Vagina (tissue), 2 donors: ENCODE data around the gene SLC22A4. TPM values are rescaled to one million over a fixed set of nuclear protein-coding genes. Genes with fewer than 3 reads are reported as not detected.
A peak's percentile ranks its signal among the peaks of the same experiment; 100 is the strongest.

ENCODE experiments used
- DNase-seq, 2 donors: peaks; one replicate each; pipeline ENCODE4 v3.0.0-alpha.2; 2017; ENCODE audit errors: extremely low spot score in 2 of 2
- H3K27ac ChIP-seq: fragments of 200-600 bp; sonication (generic); one replicate; pipeline ENCODE4 v1.5.1; 2019
- H3K27me3 ChIP-seq: fragments of 200-600 bp; sonication (generic); one replicate; pipeline ENCODE4 v1.5.1; 2019
- H3K36me3 ChIP-seq, 2 donors: fragments of 200-600 bp; sonication (generic); one replicate each; pipeline ENCODE4 v1.5.1; 2017 to 2019
- H3K4me1 ChIP-seq: fragments of 200-600 bp; sonication (generic); one replicate; pipeline ENCODE4 v1.5.1; 2019
- H3K4me3 ChIP-seq, 2 donors: fragments of 200-600 bp; sonication (generic); 1 replicate in 1 of 2; 2 replicates in 1 of 2; pipeline ENCODE4 v1.5.1; 2016 to 2019
- H3K9me3 ChIP-seq: fragments of 200-600 bp; sonication (generic); one replicate; pipeline ENCODE4 v1.5.1; 2019
- CTCF ChIP-seq, 3 experiments: fragments of 450-650 bp in 2 of 3; fragments of 200-600 bp in 1 of 3; sonication (generic) in 1 of 3; IDR thresholded peaks; one replicate each; pipeline ENCODE4 v1.5.1; 2017 to 2019; ENCODE audit warnings: antibody characterized with exemption in 3 of 3, mild to moderate bottlenecking in 2 of 3, moderate library complexity in 2 of 3
- POLR2A ChIP-seq, 2 donors: fragments of 450-650 bp; IDR thresholded peaks; one replicate each; pipeline ENCODE4 v1.6.1; 2017; ENCODE audit warnings: antibody characterized with exemption in 2 of 2, mild to moderate bottlenecking in 2 of 2, moderate library complexity in 2 of 2
- POLR2AphosphoS5 ChIP-seq, 2 donors: sonication (generic); formaldehyde crosslinking; IDR thresholded peaks; one replicate each; pipeline ENCODE4 v1.9.0; 2017; ENCODE audit warnings: antibody characterized with exemption in 2 of 2, mild to moderate bottlenecking in 2 of 2, low read depth in 1 of 2; ENCODE audit not compliant: insufficient read depth in 1 of 2
- intact Hi-C: fragments of 100-400 bp; cut with DNase I; formaldehyde crosslinking; loops from one replicate; pipeline ENCODE4 v1.15.1; 2023
- total RNA-seq: library from RNA; depleted of rRNA; stranded (reverse); fragments of >200 nt; gene quantifications from one replicate; pipeline ENCODE4 v1.2.3, GENCODE V29; 2016

Gene SLC22A4
- total RNA-seq, 1 donor from 2014 or later = 1.7 TPM

GRCh38 chr5:132291026-132291425 lies 3.2 kb upstream of the SLC22A4 start:
- Histone ChIP-seq H3K27ac (no peak overlapping the region), H3K9me3 (no peaks in the 10 kb centered on the region), H3K4me3 (no peak overlapping the region), H3K36me3 (no peaks in the 10 kb centered on the region), H3K27me3 (no peaks in the 10 kb centered on the region), H3K4me1 (peaks cover 15% of the 10 kb centered on the region)
- intact Hi-C loops = loop anchor here (10.0 kb wide), 2 partner anchors 66 to 74 kb away; partner anchors contain the start of genes P4HA2 and SLC22A5
- no peak for TF ChIP-seq POLR2AphosphoS5 (IDR thresholded peaks at IDR 0.05; ENCODE audit: insufficient read depth in 1 of 2, low read depth in 1 of 2)
- TF ChIP-seq CTCF (IDR thresholded peaks at IDR 0.05) = no peak
- no peak for TF ChIP-seq POLR2A (IDR thresholded peaks at IDR 0.05)
- DNase-seq = no peak

- peak overlapping the region; percentile 61 to 80 for H3K4me3 ChIP-seq
- no peaks in the 10 kb centered on the region for H3K9me3 ChIP-seq
- H3K36me3 ChIP-seq = no peaks in the 10 kb centered on the region
- TF ChIP-seq CTCF (IDR thresholded peaks at IDR 0.05) = peak in 2 of 3 experiments; percentile 4 to 26
- no peak for TF ChIP-seq POLR2AphosphoS5 (IDR thresholded peaks at IDR 0.05; ENCODE audit: insufficient read depth in 1 of 2, low read depth in 1 of 2)
- peaks cover 15% of the 10 kb centered on the region for H3K4me1 ChIP-seq
- intact Hi-C loops = loop anchor here (10.0 kb wide), 2 partner anchors 69 to 71 kb away; partner anchors contain the start of genes P4HA2 and SLC22A5
- DNase-seq = peak; percentile 95
- no peaks in the 10 kb centered on the region for H3K27me3 ChIP-seq
- peak overlapping the region; percentile 94 for H3K27ac ChIP-seq
Measured at GRCh38 chr5:132293066-132293991, 865 bp upstream of the SLC22A4 start.

GRCh38 chr5:132294728-132295504 lies 722 bp downstream of the SLC22A4 start:
- intact Hi-C loops = loop anchor here (2.0 to 10.0 kb wide), 3 partner anchors 34 to 70 kb away; partner anchors contain the start of genes P4HA2 and SLC22A5
- H3K36me3 ChIP-seq = no peaks in the 10 kb centered on the region
- H3K27ac ChIP-seq = peak overlapping the region; percentile 94
- TF ChIP-seq POLR2A (IDR thresholded peaks at IDR 0.05) = no peak
- TF ChIP-seq POLR2AphosphoS5 (IDR thresholded peaks at IDR 0.05; ENCODE audit: insufficient read depth in 1 of 2, low read depth in 1 of 2) = peak in 1 of 2 donors; percentile 33
- no peak for TF ChIP-seq CTCF (IDR thresholded peaks at IDR 0.05)
- H3K9me3 ChIP-seq = no peaks in the 10 kb centered on the region
- H3K4me1 ChIP-seq = peaks cover 15% of the 10 kb centered on the region
- H3K4me3 ChIP-seq = peak overlapping the region; percentile 61 to 80
- peak; percentile 72 to 91 for DNase-seq
- H3K27me3 ChIP-seq = no peaks in the 10 kb centered on the region

- H3K4me1 ChIP-seq = peaks cover 15% of the 10 kb centered on the region
- TF ChIP-seq POLR2A (IDR thresholded peaks at IDR 0.05) = no peak
- TF ChIP-seq POLR2AphosphoS5 (IDR thresholded peaks at IDR 0.05; ENCODE audit: insufficient read depth in 1 of 2, low read depth in 1 of 2) = no peak
- no peak for TF ChIP-seq CTCF (IDR thresholded peaks at IDR 0.05)
- intact Hi-C loops = loop anchor here (2.0 to 10.0 kb wide), 3 partner anchors 35 to 71 kb away; partner anchors contain the start of genes P4HA2 and SLC22A5
- DNase-seq = peak in 1 of 2 donors; percentile 91
- no peak overlapping the region for H3K27ac ChIP-seq
- no peaks in the 10 kb centered on the region for H3K36me3 ChIP-seq
- H3K9me3 ChIP-seq = no peaks in the 10 kb centered on the region
- no peak overlapping the region for H3K4me3 ChIP-seq
- H3K27me3 ChIP-seq = no peaks in the 10 kb centered on the region
Measured at GRCh38 chr5:132295505-132296411, 1.6 kb downstream of the SLC22A4 start.
